ENCODE results near the gene KIF21B. TPM values are rescaled to one million over a fixed set of nuclear protein-coding genes. Genes with fewer than 3 reads are reported as not detected.
A peak's percentile ranks its signal among the peaks of the same experiment; 100 is the strongest.

KIF21B gene
- total and polyA plus RNA-seq, 2 experiments from 2014 or later: 4.6 to 34.3 TPM

DNA sequence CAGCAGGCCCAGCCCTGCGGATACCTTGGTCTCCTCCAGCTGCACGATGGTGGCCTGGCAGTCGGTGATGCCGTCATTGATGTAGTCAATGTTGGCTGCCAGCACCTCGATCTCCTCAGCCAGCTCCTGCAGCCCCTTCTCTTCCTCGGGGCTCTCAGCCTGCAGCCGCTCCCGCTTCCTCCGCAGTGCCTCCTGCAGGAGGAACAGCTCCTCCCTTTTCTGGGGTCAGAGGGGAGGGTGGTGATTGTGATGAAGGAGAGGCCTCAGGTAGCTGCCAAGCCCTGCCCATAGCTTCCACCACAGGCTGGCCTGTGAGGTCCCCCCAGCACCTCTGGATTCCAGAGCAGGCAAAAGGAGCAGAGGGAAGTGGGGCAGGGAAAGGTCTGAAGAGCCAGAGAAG lies 33.4 kb downstream of the KIF21B start:
- Histone ChIP-seq H3K4me2 (no peak overlapping the region), H3K9me2 (ENCODE audit: insufficient read depth) (no peaks in the 10 kb centered on the region), H3K79me2 (replicated peaks; ENCODE audit: insufficient read depth) (no peaks in the 10 kb centered on the region), H3K36me3 (ENCODE audit: insufficient read depth) (no peaks in the 10 kb centered on the region), H2AFZ (no peak overlapping the region), H3F3A (replicated peaks; ENCODE audit: low read depth) (no peaks in the 10 kb centered on the region), H3K27me3 (ENCODE audit: insufficient read depth) (no peaks in the 10 kb centered on the region), H3K4me3 (no peak overlapping the region), H3K4me1 (ENCODE audit: insufficient read depth) (no peaks in the 10 kb centered on the region), H4K20me1 (replicated peaks; ENCODE audit: insufficient read depth) (no peaks in the 10 kb centered on the region), H3K27ac (ENCODE audit: low read depth) (no peak overlapping the region)
- TF ChIP-seq, protein P1, sequence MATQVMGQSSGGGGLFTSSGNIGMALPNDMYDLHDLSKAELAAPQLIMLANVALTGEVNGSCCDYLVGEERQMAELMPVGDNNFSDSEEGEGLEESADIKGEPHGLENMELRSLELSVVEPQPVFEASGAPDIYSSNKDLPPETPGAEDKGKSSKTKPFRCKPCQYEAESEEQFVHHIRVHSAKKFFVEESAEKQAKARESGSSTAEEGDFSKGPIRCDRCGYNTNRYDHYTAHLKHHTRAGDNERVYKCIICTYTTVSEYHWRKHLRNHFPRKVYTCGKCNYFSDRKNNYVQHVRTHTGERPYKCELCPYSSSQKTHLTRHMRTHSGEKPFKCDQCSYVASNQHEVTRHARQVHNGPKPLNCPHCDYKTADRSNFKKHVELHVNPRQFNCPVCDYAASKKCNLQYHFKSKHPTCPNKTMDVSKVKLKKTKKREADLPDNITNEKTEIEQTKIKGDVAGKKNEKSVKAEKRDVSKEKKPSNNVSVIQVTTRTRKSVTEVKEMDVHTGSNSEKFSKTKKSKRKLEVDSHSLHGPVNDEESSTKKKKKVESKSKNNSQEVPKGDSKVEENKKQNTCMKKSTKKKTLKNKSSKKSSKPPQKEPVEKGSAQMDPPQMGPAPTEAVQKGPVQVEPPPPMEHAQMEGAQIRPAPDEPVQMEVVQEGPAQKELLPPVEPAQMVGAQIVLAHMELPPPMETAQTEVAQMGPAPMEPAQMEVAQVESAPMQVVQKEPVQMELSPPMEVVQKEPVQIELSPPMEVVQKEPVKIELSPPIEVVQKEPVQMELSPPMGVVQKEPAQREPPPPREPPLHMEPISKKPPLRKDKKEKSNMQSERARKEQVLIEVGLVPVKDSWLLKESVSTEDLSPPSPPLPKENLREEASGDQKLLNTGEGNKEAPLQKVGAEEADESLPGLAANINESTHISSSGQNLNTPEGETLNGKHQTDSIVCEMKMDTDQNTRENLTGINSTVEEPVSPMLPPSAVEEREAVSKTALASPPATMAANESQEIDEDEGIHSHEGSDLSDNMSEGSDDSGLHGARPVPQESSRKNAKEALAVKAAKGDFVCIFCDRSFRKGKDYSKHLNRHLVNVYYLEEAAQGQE (IDR thresholded peaks at IDR 0.05; ENCODE audit: unreplicated experiment): no peak
- TF ChIP-seq CREB1 (CRISPR knock-in tag; IDR thresholded peaks at IDR 0.05; ENCODE audit: low read depth): no peak
- no peak for TF ChIP-seq POLR2AphosphoS5 (IDR thresholded peaks at IDR 0.05; ENCODE audit: low read depth)
- TF ChIP-seq, protein P2, sequence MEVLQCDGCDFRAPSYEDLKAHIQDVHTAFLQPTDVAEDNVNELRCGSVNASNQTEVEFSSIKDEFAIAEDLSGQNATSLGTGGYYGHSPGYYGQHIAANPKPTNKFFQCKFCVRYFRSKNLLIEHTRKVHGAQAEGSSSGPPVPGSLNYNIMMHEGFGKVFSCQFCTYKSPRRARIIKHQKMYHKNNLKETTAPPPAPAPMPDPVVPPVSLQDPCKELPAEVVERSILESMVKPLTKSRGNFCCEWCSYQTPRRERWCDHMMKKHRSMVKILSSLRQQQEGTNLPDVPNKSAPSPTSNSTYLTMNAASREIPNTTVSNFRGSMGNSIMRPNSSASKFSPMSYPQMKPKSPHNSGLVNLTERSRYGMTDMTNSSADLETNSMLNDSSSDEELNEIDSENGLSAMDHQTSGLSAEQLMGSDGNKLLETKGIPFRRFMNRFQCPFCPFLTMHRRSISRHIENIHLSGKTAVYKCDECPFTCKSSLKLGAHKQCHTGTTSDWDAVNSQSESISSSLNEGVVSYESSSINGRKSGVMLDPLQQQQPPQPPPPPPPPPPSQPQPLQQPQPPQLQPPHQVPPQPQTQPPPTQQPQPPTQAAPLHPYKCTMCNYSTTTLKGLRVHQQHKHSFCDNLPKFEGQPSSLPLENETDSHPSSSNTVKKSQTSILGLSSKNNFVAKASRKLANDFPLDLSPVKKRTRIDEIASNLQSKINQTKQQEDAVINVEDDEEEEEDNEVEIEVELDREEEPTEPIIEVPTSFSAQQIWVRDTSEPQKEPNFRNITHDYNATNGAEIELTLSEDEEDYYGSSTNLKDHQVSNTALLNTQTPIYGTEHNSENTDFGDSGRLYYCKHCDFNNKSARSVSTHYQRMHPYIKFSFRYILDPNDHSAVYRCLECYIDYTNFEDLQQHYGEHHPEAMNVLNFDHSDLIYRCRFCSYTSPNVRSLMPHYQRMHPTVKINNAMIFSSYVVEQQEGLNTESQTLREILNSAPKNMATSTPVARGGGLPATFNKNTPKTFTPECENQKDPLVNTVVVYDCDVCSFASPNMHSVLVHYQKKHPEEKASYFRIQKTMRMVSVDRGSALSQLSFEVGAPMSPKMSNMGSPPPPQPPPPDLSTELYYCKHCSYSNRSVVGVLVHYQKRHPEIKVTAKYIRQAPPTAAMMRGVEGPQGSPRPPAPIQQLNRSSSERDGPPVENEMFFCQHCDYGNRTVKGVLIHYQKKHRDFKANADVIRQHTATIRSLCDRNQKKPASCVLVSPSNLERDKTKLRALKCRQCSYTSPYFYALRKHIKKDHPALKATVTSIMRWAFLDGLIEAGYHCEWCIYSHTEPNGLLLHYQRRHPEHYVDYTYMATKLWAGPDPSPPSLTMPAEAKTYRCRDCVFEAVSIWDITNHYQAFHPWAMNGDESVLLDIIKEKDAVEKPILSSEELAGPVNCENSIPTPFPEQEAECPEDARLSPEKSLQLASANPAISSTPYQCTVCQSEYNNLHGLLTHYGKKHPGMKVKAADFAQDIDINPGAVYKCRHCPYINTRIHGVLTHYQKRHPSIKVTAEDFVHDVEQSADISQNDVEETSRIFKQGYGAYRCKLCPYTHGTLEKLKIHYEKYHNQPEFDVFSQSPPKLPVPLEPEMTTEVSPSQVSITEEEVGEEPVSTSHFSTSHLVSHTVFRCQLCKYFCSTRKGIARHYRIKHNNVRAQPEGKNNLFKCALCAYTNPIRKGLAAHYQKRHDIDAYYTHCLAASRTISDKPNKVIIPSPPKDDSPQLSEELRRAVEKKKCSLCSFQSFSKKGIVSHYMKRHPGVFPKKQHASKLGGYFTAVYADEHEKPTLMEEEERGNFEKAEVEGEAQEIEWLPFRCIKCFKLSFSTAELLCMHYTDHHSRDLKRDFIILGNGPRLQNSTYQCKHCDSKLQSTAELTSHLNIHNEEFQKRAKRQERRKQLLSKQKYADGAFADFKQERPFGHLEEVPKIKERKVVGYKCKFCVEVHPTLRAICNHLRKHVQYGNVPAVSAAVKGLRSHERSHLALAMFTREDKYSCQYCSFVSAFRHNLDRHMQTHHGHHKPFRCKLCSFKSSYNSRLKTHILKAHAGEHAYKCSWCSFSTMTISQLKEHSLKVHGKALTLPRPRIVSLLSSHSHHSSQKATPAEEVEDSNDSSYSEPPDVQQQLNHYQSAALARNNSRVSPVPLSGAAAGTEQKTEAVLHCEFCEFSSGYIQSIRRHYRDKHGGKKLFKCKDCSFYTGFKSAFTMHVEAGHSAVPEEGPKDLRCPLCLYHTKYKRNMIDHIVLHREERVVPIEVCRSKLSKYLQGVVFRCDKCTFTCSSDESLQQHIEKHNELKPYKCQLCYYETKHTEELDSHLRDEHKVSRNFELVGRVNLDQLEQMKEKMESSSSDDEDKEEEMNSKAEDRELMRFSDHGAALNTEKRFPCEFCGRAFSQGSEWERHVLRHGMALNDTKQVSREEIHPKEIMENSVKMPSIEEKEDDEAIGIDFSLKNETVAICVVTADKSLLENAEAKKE (CRISPR knock-in tag; IDR thresholded peaks at IDR 0.05): no peak
- no peak for TF ChIP-seq EZH2 (IDR thresholded peaks at IDR 0.05; ENCODE audit: low read depth, unreplicated experiment)
- TF ChIP-seq JUNB (IDR thresholded peaks at IDR 0.05; ENCODE audit: unreplicated experiment): no peak
- TF ChIP-seq ZNF331 (CRISPR knock-in tag; IDR thresholded peaks at IDR 0.05; ENCODE audit: low read depth): no peak
- TF ChIP-seq, protein P3, sequence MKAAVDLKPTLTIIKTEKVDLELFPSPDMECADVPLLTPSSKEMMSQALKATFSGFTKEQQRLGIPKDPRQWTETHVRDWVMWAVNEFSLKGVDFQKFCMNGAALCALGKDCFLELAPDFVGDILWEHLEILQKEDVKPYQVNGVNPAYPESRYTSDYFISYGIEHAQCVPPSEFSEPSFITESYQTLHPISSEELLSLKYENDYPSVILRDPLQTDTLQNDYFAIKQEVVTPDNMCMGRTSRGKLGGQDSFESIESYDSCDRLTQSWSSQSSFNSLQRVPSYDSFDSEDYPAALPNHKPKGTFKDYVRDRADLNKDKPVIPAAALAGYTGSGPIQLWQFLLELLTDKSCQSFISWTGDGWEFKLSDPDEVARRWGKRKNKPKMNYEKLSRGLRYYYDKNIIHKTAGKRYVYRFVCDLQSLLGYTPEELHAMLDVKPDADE (IDR thresholded peaks at IDR 0.05): no peak
- TF ChIP-seq, protein P4, sequence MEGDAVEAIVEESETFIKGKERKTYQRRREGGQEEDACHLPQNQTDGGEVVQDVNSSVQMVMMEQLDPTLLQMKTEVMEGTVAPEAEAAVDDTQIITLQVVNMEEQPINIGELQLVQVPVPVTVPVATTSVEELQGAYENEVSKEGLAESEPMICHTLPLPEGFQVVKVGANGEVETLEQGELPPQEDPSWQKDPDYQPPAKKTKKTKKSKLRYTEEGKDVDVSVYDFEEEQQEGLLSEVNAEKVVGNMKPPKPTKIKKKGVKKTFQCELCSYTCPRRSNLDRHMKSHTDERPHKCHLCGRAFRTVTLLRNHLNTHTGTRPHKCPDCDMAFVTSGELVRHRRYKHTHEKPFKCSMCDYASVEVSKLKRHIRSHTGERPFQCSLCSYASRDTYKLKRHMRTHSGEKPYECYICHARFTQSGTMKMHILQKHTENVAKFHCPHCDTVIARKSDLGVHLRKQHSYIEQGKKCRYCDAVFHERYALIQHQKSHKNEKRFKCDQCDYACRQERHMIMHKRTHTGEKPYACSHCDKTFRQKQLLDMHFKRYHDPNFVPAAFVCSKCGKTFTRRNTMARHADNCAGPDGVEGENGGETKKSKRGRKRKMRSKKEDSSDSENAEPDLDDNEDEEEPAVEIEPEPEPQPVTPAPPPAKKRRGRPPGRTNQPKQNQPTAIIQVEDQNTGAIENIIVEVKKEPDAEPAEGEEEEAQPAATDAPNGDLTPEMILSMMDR (conservative IDR thresholded peaks at IDR 0.05; ENCODE audit: low read depth in 2 of 2): no peak; a peak in 1 of 4 replicates
- TF ChIP-seq ZNF114 (CRISPR knock-in tag; IDR thresholded peaks at IDR 0.05): no peak
- no peak for TF ChIP-seq STAT1 (IDR thresholded peaks at IDR 0.05; ENCODE audit: unreplicated experiment)
- TF ChIP-seq NANOG (IDR thresholded peaks at IDR 0.05; ENCODE audit: borderline replicate concordance): no peak
- no peak for TF ChIP-seq EZH2phosphoT487 (IDR thresholded peaks at IDR 0.05; ENCODE audit: unreplicated experiment)
- no peak for DNase-seq (ENCODE audit: low spot score)
- H3K27me3 Mint-ChIP-seq (ENCODE audit: insufficient read depth, low read depth, poor library complexity): no peaks in the 10 kb centered on the region
- H3K36me3 Mint-ChIP-seq (ENCODE audit: low read depth): peaks cover 26% of the 10 kb centered on the region
- no peak overlapping the region for H3K4me3 Mint-ChIP-seq
- no peaks in the 10 kb centered on the region for H3K9me3 Mint-ChIP-seq
- no peaks in the 10 kb centered on the region for H3K4me1 Mint-ChIP-seq
- no peak overlapping the region for H3K27ac Mint-ChIP-seq
- peak; percentile 54; the same call in 2 of the 3 replicates for ATAC-seq

All from GM23338 (cell line).